HepG2 (cell line): ENCODE measurements around the gene ATP6V0D1. TPM values are rescaled to one million over a fixed set of nuclear protein-coding genes. Genes with fewer than 3 reads are reported as not detected.

Experiments used
- CC2D1A ChIP-seq: sonication (generic); formaldehyde crosslinking; IDR thresholded peaks from 2 replicates; pipeline ENCODE4 v1.8.1; 2023; ENCODE audit warnings: mild to moderate bottlenecking, missing genetic modification reagents
- ESRRA ChIP-seq: sonication (generic); formaldehyde crosslinking; IDR thresholded peaks from 2 replicates; pipeline ENCODE4 v1.5.1; 2020; ENCODE audit warnings: mild to moderate bottlenecking, low read depth, missing genetic modification reagents
- EZH2 ChIP-seq: conservative IDR thresholded peaks from 2 replicates; pipeline ENCODE4 v1.6.1; 2012; ENCODE audit warnings: mild to moderate bottlenecking, low read depth, low read length, moderate library complexity
- FLYWCH1 ChIP-seq: sonication (generic); formaldehyde crosslinking; IDR thresholded peaks from 2 replicates; pipeline ENCODE4 v1.8.1; 2023; ENCODE audit warnings: mild to moderate bottlenecking, missing genetic modification reagents
- KDM2A ChIP-seq: sonication (generic); formaldehyde crosslinking; IDR thresholded peaks from 2 replicates; pipeline ENCODE4 v1.4.0; 2020; ENCODE audit warnings: low read depth, missing genetic modification reagents, borderline replicate concordance
- KLF12 ChIP-seq: sonication (generic); formaldehyde crosslinking; IDR thresholded peaks from 2 replicates; pipeline ENCODE4 v1.4.0; 2020; ENCODE audit warnings: missing genetic modification reagents, borderline replicate concordance
- NFRKB ChIP-seq: fragments of 450-650 bp; IDR thresholded peaks from 2 replicates; pipeline ENCODE4 v1.6.1; 2017
- RFXAP ChIP-seq: sonication (generic); formaldehyde crosslinking; IDR thresholded peaks from 2 replicates; pipeline ENCODE4 v1.4.0; 2020; ENCODE audit warnings: missing genetic modification reagents, borderline replicate concordance
- RXRB ChIP-seq: IDR thresholded peaks from 2 replicates; pipeline ENCODE4 v1.6.1; 2016; ENCODE audit warnings: borderline replicate concordance, missing genetic modification reagents, missing compliant biosample characterization
- SOX5 ChIP-seq: IDR thresholded peaks from 2 replicates; pipeline ENCODE4 v1.6.1; 2016; ENCODE audit warnings: borderline replicate concordance
- YY1 ChIP-seq: IDR thresholded peaks from 2 replicates; pipeline ENCODE4 v1.6.1; 2011; ENCODE audit warnings: low read length, low read depth, moderate library complexity, mild to moderate bottlenecking; ENCODE audit not compliant: insufficient read depth, insufficient replicate concordance
- ZBTB8A ChIP-seq: sonication (generic); formaldehyde crosslinking; IDR thresholded peaks from 2 replicates; pipeline ENCODE4 v1.4.0; 2020; ENCODE audit warnings: mild to moderate bottlenecking, low read depth, missing genetic modification reagents, borderline replicate concordance
- ZFX ChIP-seq: sonication (generic); formaldehyde crosslinking; IDR thresholded peaks from 2 replicates; pipeline ENCODE4 v1.4.0; 2020; ENCODE audit warnings: mild to moderate bottlenecking, low read depth, missing genetic modification reagents, moderate library complexity
- ZMAT5 ChIP-seq: sonication (generic); formaldehyde crosslinking; IDR thresholded peaks from 2 replicates; pipeline ENCODE4 v1.5.0; 2020; ENCODE audit warnings: mild to moderate bottlenecking, low read depth, missing genetic modification reagents, borderline replicate concordance
- ZNF10 ChIP-seq: sonication (generic); formaldehyde crosslinking; IDR thresholded peaks from 2 replicates; pipeline ENCODE4 v1.4.0; 2020; ENCODE audit warnings: mild to moderate bottlenecking, low read depth, missing genetic modification reagents, borderline replicate concordance
- ZNF20 ChIP-seq: sonication (generic); formaldehyde crosslinking; IDR thresholded peaks from 2 replicates; pipeline ENCODE4 v1.4.0; 2020; ENCODE audit warnings: mild to moderate bottlenecking, moderate library complexity, missing genetic modification reagents
- ZNF224 ChIP-seq: sonication (generic); formaldehyde crosslinking; IDR thresholded peaks from 2 replicates; pipeline ENCODE4 v1.5.0; 2020; ENCODE audit warnings: mild to moderate bottlenecking, missing genetic modification reagents
- ZNF275 ChIP-seq: sonication (generic); formaldehyde crosslinking; IDR thresholded peaks from 2 replicates; pipeline ENCODE4 v1.8.0; 2022; ENCODE audit warnings: missing genetic modification reagents, mild to moderate bottlenecking, inconsistent platforms, borderline replicate concordance
- ZNF33B ChIP-seq: sonication (generic); formaldehyde crosslinking; IDR thresholded peaks from 2 replicates; pipeline ENCODE4 v1.5.1; 2020; ENCODE audit warnings: mild to moderate bottlenecking, missing genetic modification reagents
- ZNF362 ChIP-seq: sonication (generic); formaldehyde crosslinking; IDR thresholded peaks from 2 replicates; pipeline ENCODE4 v1.4.0; 2020; ENCODE audit warnings: missing genetic modification reagents, mild to moderate bottlenecking, borderline replicate concordance
- ZNF496 ChIP-seq: sonication (generic); formaldehyde crosslinking; IDR thresholded peaks from 2 replicates; pipeline ENCODE4 v1.8.1; 2023; ENCODE audit warnings: mild to moderate bottlenecking, moderate library complexity, missing genetic modification reagents; ENCODE audit not compliant: insufficient replicate concordance
- ZNF572 ChIP-seq: sonication (generic); formaldehyde crosslinking; IDR thresholded peaks from 2 replicates; pipeline ENCODE4 v1.5.1; 2020; ENCODE audit warnings: mild to moderate bottlenecking, missing genetic modification reagents
- ZNF589 ChIP-seq: sonication (generic); formaldehyde crosslinking; conservative IDR thresholded peaks from 2 replicates; pipeline ENCODE4 v1.8.0; 2022; ENCODE audit warnings: mild to moderate bottlenecking, moderate library complexity, missing genetic modification reagents
- ZNF605 ChIP-seq: sonication (generic); formaldehyde crosslinking; IDR thresholded peaks from 2 replicates; pipeline ENCODE4 v1.8.0; 2022; ENCODE audit warnings: mild to moderate bottlenecking, missing genetic modification reagents
- ZNF678 ChIP-seq: sonication (generic); formaldehyde crosslinking; IDR thresholded peaks from 2 replicates; pipeline ENCODE4 v1.4.0; 2020; ENCODE audit warnings: mild to moderate bottlenecking, missing genetic modification reagents
- ZNF747 ChIP-seq: sonication (generic); formaldehyde crosslinking; IDR thresholded peaks from 2 replicates; pipeline ENCODE4 v1.8.1; 2023; ENCODE audit warnings: missing genetic modification reagents, mild to moderate bottlenecking, borderline replicate concordance
- ZNF761 ChIP-seq: sonication (generic); formaldehyde crosslinking; conservative IDR thresholded peaks from 2 replicates; pipeline ENCODE4 v1.4.0; 2020; ENCODE audit warnings: mild to moderate bottlenecking, missing genetic modification reagents
- ZNF782 ChIP-seq: sonication (generic); formaldehyde crosslinking; IDR thresholded peaks from 2 replicates; pipeline ENCODE4 v1.4.0; 2020; ENCODE audit warnings: missing genetic modification reagents, mild to moderate bottlenecking, borderline replicate concordance
- polyA plus RNA-seq, 8 experiments: library from polyadenylated mRNA; depleted of rRNA in 3 of 8; stranded (reverse) in 7 of 8; unstranded in 1 of 8; fragments of >200 nt; fragmentation: Illumina TruSeq in 4 of 8; extraction: Trizol in 4 of 8; gene quantifications; 2 replicates each; pipeline versions ENCODE4 v1.2.1 to v1.2.3, GENCODE V29; 2011 to 2016; ENCODE audit warnings: low read depth in 4 of 8, missing spikeins in 1 of 8, mixed read lengths in 1 of 8; ENCODE audit not compliant: insufficient read depth in 1 of 8
- total RNA-seq, 5 experiments: library from RNA; depleted of rRNA; stranded (reverse); fragments of >200 nt; fragmentation: Illumina TruSeq; extraction: Trizol; gene quantifications; 2 replicates each; pipeline ENCODE4 v1.2.3, GENCODE V29; 2016; ENCODE audit warnings: low read depth in 1 of 5

ATP6V0D1 gene
- total and polyA plus RNA-seq, 2 of the 13 experiments (the other 11 are each of a cell fraction or from before 2014, with no cell fraction given): 51.1 to 61.3 TPM

GRCh38 chr16:67480833-67481560 is at the start of gene ATP6V0D1 (continued):
- 0 out of 2 replicates have a peak, but pooled peaks have one; percentile 30 for TF ChIP-seq ZNF362
- TF ChIP-seq ZBTB8A: no peak; the same call in 1 of the 2 replicates
- peak; percentile 69; the same call in 1 of the 2 replicates for TF ChIP-seq RXRB (CRISPR knock-in tag)
- TF ChIP-seq ZNF572: peak; percentile 81; the same call in 1 of the 2 replicates
- no peak for TF ChIP-seq ZNF496 (CRISPR knock-in tag)
- peak; percentile 76; the same call in 1 of the 2 replicates for TF ChIP-seq ZNF605 (CRISPR knock-in tag)
- TF ChIP-seq ZNF761 (CRISPR knock-in tag): peak; percentile 72; the same call in 1 of the 2 replicates
- TF ChIP-seq NFRKB: no peak
- TF ChIP-seq FLYWCH1 (CRISPR knock-in tag): no peak
- peak; percentile 81 for TF ChIP-seq YY1
- no peak for TF ChIP-seq EZH2
- no peak for TF ChIP-seq ZNF10 (CRISPR knock-in tag)
- TF ChIP-seq ZNF275 (CRISPR knock-in tag): peak; percentile 86; the same call in 1 of the 2 replicates
- TF ChIP-seq SOX5: peak; percentile 59; the same call in 1 of the 2 replicates
- TF ChIP-seq CC2D1A (CRISPR knock-in tag): no peak
- 0 out of 2 replicates have a peak, but pooled peaks have one; percentile 26 for TF ChIP-seq KLF12 (CRISPR knock-in tag)
- TF ChIP-seq ZNF20 (CRISPR knock-in tag): no peak
- TF ChIP-seq ZNF782 (CRISPR knock-in tag): no peak
- TF ChIP-seq ZMAT5 (CRISPR knock-in tag): no peak
- peak; percentile 70; the same call in 1 of the 2 replicates for TF ChIP-seq ZNF589 (CRISPR knock-in tag)
- no peak for TF ChIP-seq ZNF678
- TF ChIP-seq ZNF224 (CRISPR knock-in tag): peak; percentile 78
- peak; percentile 96; the same call in 1 of the 2 replicates for TF ChIP-seq ZNF747
- TF ChIP-seq RFXAP (CRISPR knock-in tag): peak; percentile 86
- peak; percentile 94 for TF ChIP-seq KDM2A (CRISPR knock-in tag)
- no peak; the same call in 1 of the 2 replicates for TF ChIP-seq ZNF33B (CRISPR knock-in tag)
- TF ChIP-seq ZFX: peak; percentile 95
- peak; percentile 40 for TF ChIP-seq ESRRA (CRISPR knock-in tag)
